ENCODE results near the gene ERC1. TPM values are rescaled to one million over a fixed set of nuclear protein-coding genes. Genes with fewer than 3 reads are reported as not detected.

ERC1 gene
- total RNA-seq, 1 experiment from 2014 or later = 39.4 TPM

- no peaks in the 10 kb centered on the region for H3K4me1 Mint-ChIP-seq (ENCODE audit: low read depth, unreplicated experiment)
- H3K27ac Mint-ChIP-seq (ENCODE audit: unreplicated experiment) = no peak overlapping the region
- no peaks in the 10 kb centered on the region for H3K9me3 Mint-ChIP-seq (ENCODE audit: low read depth, unreplicated experiment)
- H3K36me3 Mint-ChIP-seq (ENCODE audit: insufficient read depth, unreplicated experiment) = no peaks in the 10 kb centered on the region
- intact Hi-C loops (cut with micrococcal nuclease; ENCODE audit: unreplicated experiment) = no loop called here
- TF ChIP-seq CTCF (IDR thresholded peaks at IDR 0.05; ENCODE audit: unreplicated experiment) = no peak
- H3K4me3 Mint-ChIP-seq (ENCODE audit: low read depth, unreplicated experiment) = no peak overlapping the region
- CTCF ChIA-PET = no interaction called here
- DNase-seq = no peak
- BruUV-seq (replicated peaks) = no TSS peak
- H3K27me3 Mint-ChIP-seq (ENCODE audit: unreplicated experiment) = no peaks in the 10 kb centered on the region
These were observed 389.3 kb downstream of the ERC1 start for GRCh38 chr12:1380171-1380851.

GRCh38 chr12:1382151-1382550 is 391.1 kb downstream of the ERC1 start:
- Mint-ChIP-seq H3K9me3 (ENCODE audit: low read depth, unreplicated experiment) (no peaks in the 10 kb centered on the region), H3K27ac (ENCODE audit: unreplicated experiment) (no peak overlapping the region), H3K4me1 (ENCODE audit: low read depth, unreplicated experiment) (no peaks in the 10 kb centered on the region), H3K4me3 (ENCODE audit: low read depth, unreplicated experiment) (no peak overlapping the region), H3K27me3 (ENCODE audit: unreplicated experiment) (no peaks in the 10 kb centered on the region), H3K36me3 (ENCODE audit: insufficient read depth, unreplicated experiment) (no peaks in the 10 kb centered on the region)
- no peak for TF ChIP-seq CTCF (IDR thresholded peaks at IDR 0.05; ENCODE audit: unreplicated experiment)
- no peak for DNase-seq
- intact Hi-C loops (cut with micrococcal nuclease; ENCODE audit: unreplicated experiment) = no loop called here
- CTCF ChIA-PET = no interaction called here
- BruUV-seq (replicated peaks) = no TSS peak

GRCh38 chr12:1382826-1383225 is 391.8 kb downstream of the ERC1 start:
- no peaks in the 10 kb centered on the region for H3K27me3 Mint-ChIP-seq (ENCODE audit: unreplicated experiment)
- no peak overlapping the region for H3K27ac Mint-ChIP-seq (ENCODE audit: unreplicated experiment)
- H3K9me3 Mint-ChIP-seq (ENCODE audit: low read depth, unreplicated experiment) = no peaks in the 10 kb centered on the region
- no TSS peak for BruUV-seq (replicated peaks)
- no peak for DNase-seq
- TF ChIP-seq CTCF (IDR thresholded peaks at IDR 0.05; ENCODE audit: unreplicated experiment) = no peak
- H3K4me3 Mint-ChIP-seq (ENCODE audit: low read depth, unreplicated experiment) = no peak overlapping the region
- no peaks in the 10 kb centered on the region for H3K36me3 Mint-ChIP-seq (ENCODE audit: insufficient read depth, unreplicated experiment)
- intact Hi-C loops (cut with micrococcal nuclease; ENCODE audit: unreplicated experiment) = no loop called here
- no peaks in the 10 kb centered on the region for H3K4me1 Mint-ChIP-seq (ENCODE audit: low read depth, unreplicated experiment)
- CTCF ChIA-PET = interaction anchor here (0.6 kb wide), 1 partner anchor 20 kb away, joined by 8 read pairs; no protein-coding TSS in a partner anchor

- H3K27ac Mint-ChIP-seq (ENCODE audit: unreplicated experiment) = no peak overlapping the region
- no peaks in the 10 kb centered on the region for H3K36me3 Mint-ChIP-seq (ENCODE audit: insufficient read depth, unreplicated experiment)
- no peaks in the 10 kb centered on the region for H3K9me3 Mint-ChIP-seq (ENCODE audit: low read depth, unreplicated experiment)
- no peaks in the 10 kb centered on the region for H3K27me3 Mint-ChIP-seq (ENCODE audit: unreplicated experiment)
- no peak for TF ChIP-seq CTCF (IDR thresholded peaks at IDR 0.05; ENCODE audit: unreplicated experiment)
- no peaks in the 10 kb centered on the region for H3K4me1 Mint-ChIP-seq (ENCODE audit: low read depth, unreplicated experiment)
- DNase-seq = no peak
- no peak overlapping the region for H3K4me3 Mint-ChIP-seq (ENCODE audit: low read depth, unreplicated experiment)
- CTCF ChIA-PET = interaction anchor here (0.6 to 0.7 kb wide), 2 partner anchors 21 to 29 kb away, joined by 3 to 8 read pairs; no protein-coding TSS in a partner anchor
- BruUV-seq (replicated peaks) = no TSS peak
- intact Hi-C loops (cut with micrococcal nuclease; ENCODE audit: unreplicated experiment) = no loop called here
These were observed 392.7 kb downstream of the ERC1 start for GRCh38 chr12:1383758-1384157.
